ENCODE measurements around the gene INSYN2A.

DNA sequence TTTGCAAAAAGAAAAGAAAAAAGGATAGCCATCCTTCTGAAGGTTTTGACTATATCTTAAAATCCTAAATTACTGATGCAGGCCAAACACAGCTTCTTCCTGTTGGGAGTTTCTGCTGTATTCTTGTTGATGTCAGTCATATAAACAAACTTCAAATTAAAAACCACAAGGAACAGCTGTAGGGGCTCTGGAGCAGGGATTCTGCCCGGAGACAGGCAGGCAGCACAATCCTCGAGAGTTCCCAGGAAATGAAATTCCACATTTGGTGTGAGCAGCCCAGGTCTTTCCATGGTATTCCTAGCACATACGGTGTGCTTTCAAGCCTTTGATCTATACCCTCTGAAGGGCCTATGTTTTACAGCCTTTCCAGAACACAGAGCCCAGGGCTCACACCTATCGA lies 43.2 kb downstream of the INSYN2A start:
- TF ChIP-seq ZNF263 (CRISPR knock-in tag; IDR thresholded peaks at IDR 0.05) (no peak), ATF1 (CRISPR knock-in tag; IDR thresholded peaks at IDR 0.05) (no peak), EP300 (IDR thresholded peaks at IDR 0.05; ENCODE audit: low read depth in 2 of 2, low read length in 2 of 2) (no peak), EP300 (CRISPR knock-in tag; IDR thresholded peaks at IDR 0.05; ENCODE audit: borderline replicate concordance) (no peak), ZBTB1 (CRISPR knock-in tag; IDR thresholded peaks at IDR 0.05; ENCODE audit: borderline replicate concordance) (no peak)
- TF ChIP-seq, protein P1, sequence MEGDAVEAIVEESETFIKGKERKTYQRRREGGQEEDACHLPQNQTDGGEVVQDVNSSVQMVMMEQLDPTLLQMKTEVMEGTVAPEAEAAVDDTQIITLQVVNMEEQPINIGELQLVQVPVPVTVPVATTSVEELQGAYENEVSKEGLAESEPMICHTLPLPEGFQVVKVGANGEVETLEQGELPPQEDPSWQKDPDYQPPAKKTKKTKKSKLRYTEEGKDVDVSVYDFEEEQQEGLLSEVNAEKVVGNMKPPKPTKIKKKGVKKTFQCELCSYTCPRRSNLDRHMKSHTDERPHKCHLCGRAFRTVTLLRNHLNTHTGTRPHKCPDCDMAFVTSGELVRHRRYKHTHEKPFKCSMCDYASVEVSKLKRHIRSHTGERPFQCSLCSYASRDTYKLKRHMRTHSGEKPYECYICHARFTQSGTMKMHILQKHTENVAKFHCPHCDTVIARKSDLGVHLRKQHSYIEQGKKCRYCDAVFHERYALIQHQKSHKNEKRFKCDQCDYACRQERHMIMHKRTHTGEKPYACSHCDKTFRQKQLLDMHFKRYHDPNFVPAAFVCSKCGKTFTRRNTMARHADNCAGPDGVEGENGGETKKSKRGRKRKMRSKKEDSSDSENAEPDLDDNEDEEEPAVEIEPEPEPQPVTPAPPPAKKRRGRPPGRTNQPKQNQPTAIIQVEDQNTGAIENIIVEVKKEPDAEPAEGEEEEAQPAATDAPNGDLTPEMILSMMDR (CRISPR knock-in tag; IDR thresholded peaks at IDR 0.05), result no peak
- TF ChIP-seq, protein P2, sequence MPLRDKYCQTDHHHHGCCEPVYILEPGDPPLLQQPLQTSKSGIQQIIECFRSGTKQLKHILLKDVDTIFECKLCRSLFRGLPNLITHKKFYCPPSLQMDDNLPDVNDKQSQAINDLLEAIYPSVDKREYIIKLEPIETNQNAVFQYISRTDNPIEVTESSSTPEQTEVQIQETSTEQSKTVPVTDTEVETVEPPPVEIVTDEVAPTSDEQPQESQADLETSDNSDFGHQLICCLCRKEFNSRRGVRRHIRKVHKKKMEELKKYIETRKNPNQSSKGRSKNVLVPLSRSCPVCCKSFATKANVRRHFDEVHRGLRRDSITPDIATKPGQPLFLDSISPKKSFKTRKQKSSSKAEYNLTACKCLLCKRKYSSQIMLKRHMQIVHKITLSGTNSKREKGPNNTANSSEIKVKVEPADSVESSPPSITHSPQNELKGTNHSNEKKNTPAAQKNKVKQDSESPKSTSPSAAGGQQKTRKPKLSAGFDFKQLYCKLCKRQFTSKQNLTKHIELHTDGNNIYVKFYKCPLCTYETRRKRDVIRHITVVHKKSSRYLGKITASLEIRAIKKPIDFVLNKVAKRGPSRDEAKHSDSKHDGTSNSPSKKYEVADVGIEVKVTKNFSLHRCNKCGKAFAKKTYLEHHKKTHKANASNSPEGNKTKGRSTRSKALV (CRISPR knock-in tag; IDR thresholded peaks at IDR 0.05), result no peak
- TF ChIP-seq, protein P3, sequence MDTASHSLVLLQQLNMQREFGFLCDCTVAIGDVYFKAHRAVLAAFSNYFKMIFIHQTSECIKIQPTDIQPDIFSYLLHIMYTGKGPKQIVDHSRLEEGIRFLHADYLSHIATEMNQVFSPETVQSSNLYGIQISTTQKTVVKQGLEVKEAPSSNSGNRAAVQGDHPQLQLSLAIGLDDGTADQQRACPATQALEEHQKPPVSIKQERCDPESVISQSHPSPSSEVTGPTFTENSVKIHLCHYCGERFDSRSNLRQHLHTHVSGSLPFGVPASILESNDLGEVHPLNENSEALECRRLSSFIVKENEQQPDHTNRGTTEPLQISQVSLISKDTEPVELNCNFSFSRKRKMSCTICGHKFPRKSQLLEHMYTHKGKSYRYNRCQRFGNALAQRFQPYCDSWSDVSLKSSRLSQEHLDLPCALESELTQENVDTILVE (CRISPR knock-in tag; IDR thresholded peaks at IDR 0.05), result no peak
- TF ChIP-seq, protein P4, sequence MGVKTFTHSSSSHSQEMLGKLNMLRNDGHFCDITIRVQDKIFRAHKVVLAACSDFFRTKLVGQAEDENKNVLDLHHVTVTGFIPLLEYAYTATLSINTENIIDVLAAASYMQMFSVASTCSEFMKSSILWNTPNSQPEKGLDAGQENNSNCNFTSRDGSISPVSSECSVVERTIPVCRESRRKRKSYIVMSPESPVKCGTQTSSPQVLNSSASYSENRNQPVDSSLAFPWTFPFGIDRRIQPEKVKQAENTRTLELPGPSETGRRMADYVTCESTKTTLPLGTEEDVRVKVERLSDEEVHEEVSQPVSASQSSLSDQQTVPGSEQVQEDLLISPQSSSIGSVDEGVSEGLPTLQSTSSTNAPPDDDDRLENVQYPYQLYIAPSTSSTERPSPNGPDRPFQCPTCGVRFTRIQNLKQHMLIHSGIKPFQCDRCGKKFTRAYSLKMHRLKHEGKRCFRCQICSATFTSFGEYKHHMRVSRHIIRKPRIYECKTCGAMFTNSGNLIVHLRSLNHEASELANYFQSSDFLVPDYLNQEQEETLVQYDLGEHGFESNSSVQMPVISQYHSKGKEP (CRISPR knock-in tag; IDR thresholded peaks at IDR 0.05), result no peak

Measured in HepG2 (cell line).